Endothelial cell of umbilical vein (primary cell): Measurements from ENCODE around the gene ERAL1. TPM values are rescaled to one million over a fixed set of nuclear protein-coding genes. Genes with fewer than 3 reads are reported as not detected.
"Not testable (repeated sequence)": the region's sequence is repeated elsewhere in the genome, so short reads cannot be mapped to it uniquely, and the experiment has no call there.

Experiments
- BruUV-seq: library from RNA; stranded (reverse); fragments of 400-500 nt; replicated peaks from 2 replicates; lab custom pipeline; 2021; lab: Mats Ljungman, UMichigan
- CTCF ChIA-PET: fragments of 300-600, 350-600 bp; sonication (Branson Sonifier 250); formaldehyde crosslinking; loops from one replicate; lab custom pipeline; 2021; ENCODE audit warnings: antibody characterized with exemption, inconsistent platforms; lab: Charles Lee
- POLR2A ChIA-PET: fragments of 300-600, 350-600 bp; sonication (Branson Sonifier 250); formaldehyde crosslinking; loops from one replicate; lab custom pipeline; 2021; ENCODE audit warnings: antibody characterized with exemption, inconsistent platforms; lab: Charles Lee
- DNase-seq: peaks from one replicate; pipeline ENCODE4 v3.0.0-alpha.2; 2011; ENCODE audit warnings: low read depth, low spot score
- FAIRE-seq: peaks from 2 replicates; lab custom pipeline; 2011; peaks lifted over from hg19 to GRCh38; lab: Jason Lieb, UNC
- H2AFZ ChIP-seq: 2 replicates; pipeline ENCODE4 v1.6.0; 2012; ENCODE audit warnings: low read depth, low read length, control low read depth, inconsistent platforms
- H3K27ac ChIP-seq: 2 replicates; pipeline ENCODE4 v1.5.1; 2011; ENCODE audit warnings: low read depth, mild to moderate bottlenecking, control low read depth, low read length, moderate library complexity; ENCODE audit not compliant: insufficient read depth
- H3K27me3 ChIP-seq, 2 experiments: 2 replicates each; pipeline versions ENCODE4 v1.6.0 to v1.6.1; 2011; ENCODE audit warnings: low read length in 2 of 2, mixed read lengths in 1 of 2; ENCODE audit not compliant: control insufficient read depth in 2 of 2, insufficient read depth in 2 of 2
- H3K36me3 ChIP-seq, 2 experiments: 2 replicates in 1 of 2; 3 replicates in 1 of 2; pipeline ENCODE4 v1.5.1; 2011; ENCODE audit warnings: low read length in 2 of 2, mild to moderate bottlenecking in 1 of 2, moderate library complexity in 1 of 2; ENCODE audit not compliant: control insufficient read depth in 2 of 2, insufficient read depth in 2 of 2; ENCODE audit errors: extremely low read depth in 1 of 2
- H3K4me1 ChIP-seq: 3 replicates; pipeline ENCODE4 v1.5.1; 2011; ENCODE audit warnings: mild to moderate bottlenecking, low read length; ENCODE audit not compliant: control insufficient read depth, insufficient read depth; ENCODE audit errors: extremely low read depth
- H3K4me2 ChIP-seq: 2 replicates; pipeline ENCODE4 v1.6.1; 2011; ENCODE audit warnings: low read length, control low read depth, mixed read lengths; ENCODE audit not compliant: insufficient read depth
- H3K4me3 ChIP-seq, 3 experiments: fragments of 200-600 bp in 1 of 3; sonication (generic), shearing (Covaris generic) in 1 of 3; replicated peaks in 1 of 3; 2 replicates each; pipeline ENCODE4 v1.5.1; 2011 to 2016; ENCODE audit warnings: control low read depth in 3 of 3, low read length in 3 of 3, mild to moderate bottlenecking in 2 of 3, inconsistent platforms in 1 of 3, low read depth in 1 of 3, moderate library complexity in 1 of 3; ENCODE audit not compliant: insufficient read depth in 1 of 3
- H3K79me2 ChIP-seq: 2 replicates; pipeline ENCODE4 v1.6.0; 2012; ENCODE audit warnings: low read length, inconsistent platforms; ENCODE audit not compliant: control insufficient read depth, insufficient read depth
- H3K9ac ChIP-seq: replicated peaks from 2 replicates; pipeline ENCODE3; 2011; ENCODE audit warnings: low read length, control low read depth; ENCODE audit not compliant: insufficient read depth; ENCODE audit errors: extremely low read depth
- H3K9me1 ChIP-seq: replicated peaks from 3 replicates; pipeline ENCODE4 v1.6.0; 2011; ENCODE audit warnings: mild to moderate bottlenecking, low read length; ENCODE audit not compliant: control insufficient read depth, insufficient read depth; ENCODE audit errors: extremely low read depth
- H3K9me3 ChIP-seq: replicated peaks from 2 replicates; pipeline ENCODE4 v1.5.1; 2012; ENCODE audit warnings: low read length, inconsistent platforms; ENCODE audit not compliant: control insufficient read depth, insufficient read depth
- H4K20me1 ChIP-seq: replicated peaks from 2 replicates; pipeline ENCODE3; 2011; ENCODE audit warnings: mild to moderate bottlenecking, low read length; ENCODE audit not compliant: control insufficient read depth, insufficient read depth; ENCODE audit errors: extremely low read depth
- CTCF ChIP-seq, 2 donors: IDR thresholded peaks; 1 replicate in 1 of 2; 2 replicates in 1 of 2; pipeline ENCODE4 v1.5.1; 2011; ENCODE audit warnings: low read length in 2 of 2, mild to moderate bottlenecking in 2 of 2, moderate library complexity in 2 of 2, control low read depth in 1 of 2, inconsistent platforms in 1 of 2, low read depth in 1 of 2; ENCODE audit not compliant: insufficient read depth in 1 of 2; ENCODE audit errors: extremely low read depth in 1 of 2
- EZH2 ChIP-seq: IDR thresholded peaks from 2 replicates; pipeline ENCODE4 v1.6.1; 2012; ENCODE audit warnings: borderline replicate concordance, low read depth, mild to moderate bottlenecking, moderate library complexity, low read length, inconsistent platforms; ENCODE audit not compliant: severe bottlenecking
- FOS ChIP-seq: IDR thresholded peaks from 2 replicates; pipeline ENCODE4 v1.6.1; 2011; ENCODE audit warnings: mild to moderate bottlenecking, low read length, moderate library complexity, borderline replicate concordance; ENCODE audit not compliant: insufficient read depth
- GATA2 ChIP-seq: IDR thresholded peaks from 2 replicates; pipeline ENCODE4 v1.7.0; 2011; ENCODE audit warnings: low read depth, mild to moderate bottlenecking, moderate library complexity, mixed read lengths, low read length; ENCODE audit not compliant: insufficient read length, insufficient read depth
- JUN ChIP-seq: IDR thresholded peaks from 2 replicates; pipeline ENCODE4 v1.6.1; 2011; ENCODE audit warnings: borderline replicate concordance, low read depth; ENCODE audit not compliant: insufficient read length, insufficient read depth
- MAX ChIP-seq: IDR thresholded peaks from 2 replicates; pipeline ENCODE4 v1.6.1; 2011; ENCODE audit not compliant: insufficient read depth, insufficient read length
- MYC ChIP-seq: IDR thresholded peaks from one replicate; pipeline ENCODE4 v1.6.1; 2011; ENCODE audit warnings: mild to moderate bottlenecking, low read depth, low read length
- POLR2A ChIP-seq: IDR thresholded peaks from 2 replicates; pipeline ENCODE4 v1.6.1; 2012; ENCODE audit warnings: low read depth, mild to moderate bottlenecking, control low read depth, low read length
- POLR2AphosphoS5 ChIP-seq: IDR thresholded peaks from 2 replicates; pipeline ENCODE4 v1.6.1; 2012; ENCODE audit warnings: low read depth, mild to moderate bottlenecking, control low read depth, low read length, moderate library complexity; ENCODE audit not compliant: insufficient read depth
- dilution Hi-C: fragments of 300-500 bp; cut with MboI; formaldehyde crosslinking; loops from one replicate; pipeline ENCODE4 v1.15.0; 2019; ENCODE audit warnings: low sequenced_read_pairs; ENCODE audit not compliant: extremely low pct_ligation_motif_present
- intact Hi-C: fragments of 100-400 bp; cut with micrococcal nuclease; formaldehyde crosslinking; loops from one replicate; pipeline ENCODE4 v1.10.0; 2022
- polyA plus RNA-seq, 4 experiments: library from polyadenylated mRNA; depleted of rRNA in 3 of 4; stranded (reverse) in 3 of 4; unstranded in 1 of 4; fragments of >200 nt; gene quantifications; 2 replicates each; pipeline versions ENCODE4 v1.2.1 to v1.2.3, GENCODE V29; 2011 to 2012; ENCODE audit warnings: missing spikeins in 1 of 4
- total RNA-seq: library from RNA; stranded (reverse); gene quantifications from 2 replicates; pipeline ENCODE4 v1.2.3, GENCODE V29; 2021

ERAL1 gene
- total and polyA plus RNA-seq, 2 donors (not counting 3 experiments of a cell fraction or from before 2014, with no cell fraction given), result 58.0 to 86.6 TPM

- Histone ChIP-seq H3K4me2 (no peak overlapping the region), H3K27me3 (no peaks in the 10 kb centered on the region), H3K36me3 (no peaks in the 10 kb centered on the region), H3K79me2 (peaks cover 13% of the 10 kb centered on the region), H3K9me3 (no peaks in the 10 kb centered on the region), H2AFZ (no peak overlapping the region), H4K20me1 (no peaks in the 10 kb centered on the region), H3K4me3 (no peak overlapping the region), H3K27ac (no peak overlapping the region), H3K9me1 (no peaks in the 10 kb centered on the region), H3K9ac (no peak overlapping the region), H3K4me1 (peaks cover 8% of the 10 kb centered on the region)
- dilution Hi-C loops, result no loop called here
- ChIA-PET POLR2A (no interaction called here), CTCF (no interaction called here)
- no TSS peak for BruUV-seq
- TF ChIP-seq JUN, result no peak
- no peak for TF ChIP-seq POLR2AphosphoS5
- no peak for TF ChIP-seq MYC
- TF ChIP-seq CTCF (IDR thresholded peaks at IDR 0.05; ENCODE audit: extremely low read depth in 1 of 2, insufficient read depth in 1 of 2, low read depth in 1 of 2, low read length in 2 of 2), result no peak
- no peak for TF ChIP-seq EZH2
- no peak for TF ChIP-seq MAX
- no peak for TF ChIP-seq GATA2
- no peak for TF ChIP-seq POLR2A
- TF ChIP-seq FOS, result no peak
- intact Hi-C loops, result no loop called here
- DNase-seq (no peak), FAIRE-seq (no peak)
Observed at GRCh38 chr17:28846231-28846630, 8.6 kb upstream of the ERAL1 start.

- H3K27me3 ChIP-seq, dilution Hi-C loops, H3K36me3 ChIP-seq, DNase-seq, H3K9me3 ChIP-seq, H3K79me2 ChIP-seq, FAIRE-seq, H3K9me1 ChIP-seq, H3K4me2 ChIP-seq, intact Hi-C loops, BruUV-seq, H3K4me3 ChIP-seq, H3K4me1 ChIP-seq, H4K20me1 ChIP-seq, CTCF ChIA-PET, H3K27ac ChIP-seq, H2AFZ ChIP-seq, H3K9ac ChIP-seq: not testable (repeated sequence)
- POLR2A ChIA-PET, result interaction anchor here (0.7 kb wide), 1 partner anchor 80 kb away, joined by 3 read pairs; no protein-coding TSS in a partner anchor
Observed at GRCh38 chr17:28846699-28847098, 8.1 kb upstream of the ERAL1 start.
